ENCODE data around the gene SIGLEC10.
"Not testable (repeated sequence)": the region's sequence is repeated elsewhere in the genome, so short reads cannot be mapped to it uniquely, and the experiment has no call there.

SIGLEC10 gene

GRCh38 chr19:51417107-51417809 lies at the start of gene SIGLEC10:
SIGLEC10 (minus strand) TSS chr19:51417642; CDS start chr19:51417581, 61 bp downstream.
- Histone ChIP-seq H3K27me3 (replicated peaks) (no peaks in the 10 kb centered on the region), H3K4me3 (ENCODE audit: low read depth, low read length) (no peak within 1 kb of the TSS), H3K36me3 (replicated peaks) (no peaks in the 10 kb centered on the region), H3K27ac (no peak within 1 kb of the TSS)
- no peak for DNase-seq
- TF ChIP-seq CTCF (IDR thresholded peaks at IDR 0.05; ENCODE audit: low read depth, low read length, missing control alignments), result no peak
- in situ Hi-C loops (cut with HindIII; ENCODE audit: low pct_ligation_motif_present, low sequenced_read_pairs), result no loop called here

GRCh38 chr19:51466723-51467122 lies 49.3 kb upstream of the SIGLEC10 start:
- no peak for DNase-seq
- no peak overlapping the region for H3K27ac ChIP-seq
- H3K4me3 ChIP-seq (ENCODE audit: low read depth, low read length), result no peak overlapping the region
- no peaks in the 10 kb centered on the region for H3K36me3 ChIP-seq (replicated peaks)
- in situ Hi-C loops (cut with HindIII; ENCODE audit: low pct_ligation_motif_present, low sequenced_read_pairs), result no loop called here
- no peaks in the 10 kb centered on the region for H3K27me3 ChIP-seq (replicated peaks)
- TF ChIP-seq CTCF (IDR thresholded peaks at IDR 0.05; ENCODE audit: low read depth, low read length, missing control alignments), result no peak

- H3K36me3 ChIP-seq (replicated peaks); H3K4me3 ChIP-seq (ENCODE audit: low read depth, low read length); H3K27me3 ChIP-seq (replicated peaks); DNase-seq; H3K27ac ChIP-seq; in situ Hi-C loops (cut with HindIII; ENCODE audit: low pct_ligation_motif_present, low sequenced_read_pairs): not testable (repeated sequence)
Measured at GRCh38 chr19:51463976-51464581, 46.6 kb upstream of the SIGLEC10 start.

- TF ChIP-seq CTCF (IDR thresholded peaks at IDR 0.05; ENCODE audit: low read depth, low read length, missing control alignments), result no peak
- H3K36me3 ChIP-seq (replicated peaks), result no peaks in the 10 kb centered on the region
- in situ Hi-C loops (cut with HindIII; ENCODE audit: low pct_ligation_motif_present, low sequenced_read_pairs), result no loop called here
- H3K4me3 ChIP-seq (ENCODE audit: low read depth, low read length), result no peak overlapping the region
- H3K27ac ChIP-seq, result no peak overlapping the region
- H3K27me3 ChIP-seq (replicated peaks), result no peaks in the 10 kb centered on the region
- no peak for DNase-seq
Measured at GRCh38 chr19:51462681-51463080, 45.2 kb upstream of the SIGLEC10 start.

GRCh38 chr19:51462276-51462675 lies 44.8 kb upstream of the SIGLEC10 start:
- in situ Hi-C loops (cut with HindIII; ENCODE audit: low pct_ligation_motif_present, low sequenced_read_pairs), result no loop called here
- H3K27me3 ChIP-seq (replicated peaks), result no peaks in the 10 kb centered on the region
- no peak overlapping the region for H3K27ac ChIP-seq
- DNase-seq, result no peak
- H3K36me3 ChIP-seq (replicated peaks), result no peaks in the 10 kb centered on the region
- no peak overlapping the region for H3K4me3 ChIP-seq (ENCODE audit: low read depth, low read length)
- TF ChIP-seq CTCF (IDR thresholded peaks at IDR 0.05; ENCODE audit: low read depth, low read length, missing control alignments), result no peak

- in situ Hi-C loops (cut with HindIII; ENCODE audit: low pct_ligation_motif_present, low sequenced_read_pairs), result no loop called here
- DNase-seq, result no peak
- no peak overlapping the region for H3K27ac ChIP-seq
- H3K27me3 ChIP-seq (replicated peaks), result no peaks in the 10 kb centered on the region
- no peak for TF ChIP-seq CTCF (IDR thresholded peaks at IDR 0.05; ENCODE audit: low read depth, low read length, missing control alignments)
- no peaks in the 10 kb centered on the region for H3K36me3 ChIP-seq (replicated peaks)
- H3K4me3 ChIP-seq (ENCODE audit: low read depth, low read length), result no peak overlapping the region
Measured at GRCh38 chr19:51461723-51462161, 44.3 kb upstream of the SIGLEC10 start.

All from brain microvascular endothelial cell (primary cell).